IMR-90 (cell line): Measurements from ENCODE around the gene IFT81. TPM values are rescaled to one million over a fixed set of nuclear protein-coding genes. Genes with fewer than 3 reads are reported as not detected.

ENCODE experiments used
- ATAC-seq: fragments of 200-7000 bp; cut with Tn5 transposase; 2 replicates; pipeline ENCODE4 v1.9.1; 2020; ENCODE audit warnings: low read depth, mild to moderate bottlenecking, moderate library complexity
- BruUV-seq: library from RNA; stranded (reverse); fragments of 400-500 nt; replicated peaks from 2 replicates; lab custom pipeline; 2021; lab: Mats Ljungman, UMichigan
- CTCF ChIA-PET: fragments of 300-600 bp; formaldehyde crosslinking; extraction: SDS; loops from one replicate; lab custom pipeline; 2021; ENCODE audit warnings: antibody characterized with exemption; lab: Yijun Ruan, JAX
- POLR2A ChIA-PET: fragments of 300-600 bp; sonication (Branson Sonifier 250); formaldehyde crosslinking; loops from one replicate; lab custom pipeline; 2022; ENCODE audit warnings: antibody characterized with exemption; ENCODE audit not compliant: unreplicated experiment; lab: Charles Lee
- DNase-seq: peaks from one replicate; pipeline ENCODE4 v3.0.0; 2013
- H2AFZ ChIP-seq: replicated peaks from 2 replicates; pipeline ENCODE3; 2013; ENCODE audit warnings: low read length, mild to moderate bottlenecking; ENCODE audit not compliant: poor library complexity
- H2AK5ac ChIP-seq: 2 replicates; pipeline ENCODE4 v1.6.1; 2013; ENCODE audit warnings: low read depth, low read length, inconsistent platforms
- H2AK9ac ChIP-seq: replicated peaks from 2 replicates; pipeline ENCODE3; 2013; ENCODE audit warnings: mild to moderate bottlenecking, low read depth, low read length, moderate library complexity; ENCODE audit not compliant: poor library complexity
- H2BK120ac ChIP-seq: 2 replicates; pipeline ENCODE4 v1.6.1; 2013; ENCODE audit warnings: low read depth, low read length, inconsistent platforms
- H2BK15ac ChIP-seq: 3 replicates; pipeline ENCODE4 v1.6.1; 2013; ENCODE audit warnings: low read depth, low read length, inconsistent platforms
- H2BK20ac ChIP-seq: 2 replicates; pipeline ENCODE4 v1.6.1; 2013; ENCODE audit warnings: low read depth, mild to moderate bottlenecking, inconsistent platforms, low read length, moderate library complexity
- H2BK5ac ChIP-seq: 2 replicates; pipeline ENCODE4 v1.6.1; 2013; ENCODE audit warnings: mild to moderate bottlenecking, low read depth, low read length, inconsistent platforms; ENCODE audit not compliant: poor library complexity, severe bottlenecking
- H3K14ac ChIP-seq: replicated peaks from 2 replicates; pipeline ENCODE4 v1.6.1; 2013; ENCODE audit warnings: low read depth, low read length, inconsistent platforms
- H3K18ac ChIP-seq: 2 replicates; pipeline ENCODE4 v1.6.1; 2013; ENCODE audit warnings: low read depth, low read length, control low read depth
- H3K23ac ChIP-seq: 2 replicates; pipeline ENCODE4 v1.6.1; 2013; ENCODE audit warnings: low read depth, low read length, inconsistent platforms
- H3K27ac ChIP-seq: 2 replicates; pipeline ENCODE4 v1.5.1; 2013; ENCODE audit warnings: mild to moderate bottlenecking, control low read depth, low read length; ENCODE audit not compliant: insufficient read depth
- H3K27me3 ChIP-seq: 2 replicates; pipeline ENCODE4 v1.6.1; 2013; ENCODE audit warnings: low read length; ENCODE audit not compliant: control insufficient read depth, insufficient read depth
- H3K36me3 ChIP-seq: 2 replicates; pipeline ENCODE4 v1.6.1; 2013; ENCODE audit warnings: low read length, mixed read lengths; ENCODE audit not compliant: control insufficient read depth, insufficient read depth
- H3K4ac ChIP-seq: 2 replicates; pipeline ENCODE4 v1.6.1; 2013; ENCODE audit warnings: low read depth, low read length, inconsistent platforms
- H3K4me1 ChIP-seq: 2 replicates; pipeline ENCODE4 v1.6.1; 2013; ENCODE audit warnings: low read length, mixed read lengths; ENCODE audit not compliant: control insufficient read depth, insufficient read depth
- H3K4me2 ChIP-seq: 2 replicates; pipeline ENCODE4 v1.6.1; 2013; ENCODE audit warnings: low read depth, mild to moderate bottlenecking, control low read depth, low read length, moderate library complexity
- H3K4me3 ChIP-seq: 2 replicates; pipeline ENCODE4 v1.5.1; 2013; ENCODE audit warnings: low read depth, mild to moderate bottlenecking, control low read depth, low read length, moderate library complexity; ENCODE audit not compliant: insufficient read depth
- H3K56ac ChIP-seq: 2 replicates; pipeline ENCODE4 v1.6.1; 2013; ENCODE audit warnings: low read length, inconsistent platforms; ENCODE audit not compliant: insufficient read depth; ENCODE audit errors: extremely low read depth
- H3K79me1 ChIP-seq, 2 experiments: 2 replicates each; pipeline ENCODE4 v1.6.1; 2013; ENCODE audit warnings: low read length in 2 of 2, inconsistent platforms in 1 of 2, low read depth in 1 of 2
- H3K9ac ChIP-seq: 2 replicates; pipeline ENCODE4 v1.6.1; 2013; ENCODE audit warnings: low read depth, low read length, control low read depth
- H3K9me1 ChIP-seq: 2 replicates; pipeline ENCODE4 v1.6.1; 2013; ENCODE audit warnings: low read length, inconsistent platforms; ENCODE audit not compliant: insufficient read depth
- H3K9me3 ChIP-seq: 2 replicates; pipeline ENCODE4 v1.6.1; 2013; ENCODE audit warnings: low read length; ENCODE audit not compliant: control insufficient read depth, insufficient read depth
- H4K20me1 ChIP-seq: 2 replicates; pipeline ENCODE4 v1.6.1; 2013; ENCODE audit warnings: low read length, inconsistent platforms; ENCODE audit not compliant: insufficient read depth
- H4K5ac ChIP-seq: 2 replicates; pipeline ENCODE4 v1.6.1; 2013; ENCODE audit warnings: mild to moderate bottlenecking, low read depth, low read length, control low read depth
- H4K8ac ChIP-seq, 2 experiments: 2 replicates each; pipeline ENCODE4 v1.6.1; 2013; ENCODE audit warnings: low read depth in 2 of 2, low read length in 2 of 2, control low read depth in 1 of 2, inconsistent platforms in 1 of 2
- H4K91ac ChIP-seq: 2 replicates; pipeline ENCODE4 v1.6.1; 2013; ENCODE audit warnings: low read depth, low read length, inconsistent platforms; ENCODE audit not compliant: insufficient read depth
- FOS ChIP-seq: fragments of 150-350 bp; IDR thresholded peaks from 2 replicates; pipeline ENCODE4 v1.6.1; 2016; ENCODE audit warnings: low read depth, low read length
- MXI1 ChIP-seq: IDR thresholded peaks from 2 replicates; pipeline ENCODE4 v1.6.1; 2012; ENCODE audit warnings: low read depth, mild to moderate bottlenecking, low read length, moderate library complexity, borderline replicate concordance
- NFE2L2 ChIP-seq: fragments of 150-350 bp; IDR thresholded peaks from 2 replicates; pipeline ENCODE4 v1.6.1; 2016; ENCODE audit warnings: low read depth, mild to moderate bottlenecking, low read length
- RAD21 ChIP-seq: IDR thresholded peaks from 2 replicates; pipeline ENCODE4 v1.6.1; 2012; ENCODE audit warnings: low read length, improper control_type of control experiment
- RCOR1 ChIP-seq: IDR thresholded peaks from 2 replicates; pipeline ENCODE4 v1.6.1; 2012; ENCODE audit warnings: mild to moderate bottlenecking, low read length, improper control_type of control experiment; ENCODE audit not compliant: insufficient replicate concordance
- SMC3 ChIP-seq: fragments of 150-350 bp; IDR thresholded peaks from 2 replicates; pipeline ENCODE4 v1.6.1; 2016; ENCODE audit warnings: low read depth, mild to moderate bottlenecking, antibody characterized with exemption, low read length, moderate library complexity
- WGBS, 2 experiments: methylation state at CpG; one replicate each; pipeline versions ENCODE4 v1.1.5 to v1.1.7; 2013; ENCODE audit warnings: missing lambda C conversion rate in 2 of 2; ENCODE audit not compliant: insufficient read length in 1 of 2; ENCODE audit errors: extremely low coverage in 2 of 2; 5-methylcytosine and 5-hydroxymethylcytosine counted together
- dilution Hi-C: fragments of 300-500 bp; cut with HindIII; formaldehyde crosslinking; loops from one replicate; pipeline ENCODE4 v1.14.3; 2018; ENCODE audit warnings: low sequenced_read_pairs; ENCODE audit not compliant: unreplicated experiment
- in situ Hi-C: fragments of 300-500 bp; cut with MboI; formaldehyde crosslinking; loops from 3 replicates; pipeline ENCODE4 v1.14.3; 2019; ENCODE audit warnings: low sequenced_read_pairs, inconsistent platforms, mixed read lengths
- intact Hi-C: fragments of 100-400 bp; cut with micrococcal nuclease; formaldehyde crosslinking; loops from 2 replicates; pipeline ENCODE4 v1.10.0; 2022
- polyA plus RNA-seq, 3 experiments: library from polyadenylated mRNA; depleted of rRNA; stranded (reverse); fragments of >200 nt; gene quantifications; 2 replicates each; pipeline ENCODE4 v1.2.3, GENCODE V29; 2012; ENCODE audit warnings: low replicate concordance in 1 of 3
- total RNA-seq: library from RNA; depleted of rRNA; stranded (reverse); fragments of >200 nt; gene quantifications from 2 replicates; pipeline ENCODE4 v1.2.3, GENCODE V29; 2012

IFT81 gene
- total and polyA plus RNA-seq, 2 of the 4 experiments (the other 2 are of a cell fraction), result 6.1 to 8.1 TPM

DNA sequence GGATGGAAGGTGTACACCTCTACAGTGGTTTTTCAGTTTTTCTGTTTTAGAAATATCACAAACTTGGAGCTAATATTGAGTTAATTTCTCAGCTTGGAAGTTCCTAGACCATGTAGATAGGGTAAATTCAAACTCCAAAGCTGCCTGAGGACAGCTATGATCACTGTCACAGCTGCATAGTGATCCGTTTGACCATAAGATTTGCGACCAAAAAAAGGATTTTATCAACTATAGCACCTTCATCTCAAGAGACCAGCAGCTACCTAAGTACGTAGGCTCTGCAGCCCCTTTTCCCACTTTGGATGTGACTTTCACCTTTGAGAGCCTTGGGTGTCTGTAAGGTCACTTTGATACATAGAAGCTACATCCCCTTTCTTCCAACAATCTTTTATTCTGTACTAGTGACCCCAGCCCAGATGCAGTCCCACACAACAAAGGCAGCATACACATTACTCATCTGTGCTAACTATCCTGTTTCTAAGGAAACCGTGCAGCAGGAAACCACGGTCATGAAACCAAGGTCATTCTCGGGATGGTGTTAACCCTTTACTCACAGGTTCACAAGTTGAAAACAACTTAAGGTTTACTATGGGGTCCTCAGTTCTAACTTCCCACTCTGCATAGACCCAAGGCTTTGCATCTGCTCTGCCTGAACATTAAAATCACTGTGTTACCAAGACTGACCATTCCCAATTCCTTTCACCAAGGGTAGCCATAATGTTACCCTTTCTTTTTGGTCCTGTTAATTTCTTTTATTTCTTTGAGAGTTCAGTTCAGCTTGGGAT is 75.4 kb downstream of the IFT81 start:
- peak overlapping the region; percentile 4 for H2AFZ ChIP-seq
- peak overlapping the region in 1 of 2 experiments; percentile 34; a peak in 3 of 4 replicates for H4K8ac ChIP-seq
- peak overlapping the region; percentile 54; the same call in 1 of the 2 replicates for H3K18ac ChIP-seq
- no peak overlapping the region for H3K56ac ChIP-seq
- H3K9me3 ChIP-seq, result no peaks in the 10 kb centered on the region
- peaks cover 0 to 7% of the 10 kb centered on the region in 2 experiments; a peak in 1 of 4 replicates for H3K79me1 ChIP-seq
- ChIA-PET CTCF (interaction anchor here (0.5 to 1.1 kb wide), 2 partner anchors 14 to 47 kb away, joined by 3 to 4 read pairs; no protein-coding TSS in a partner anchor), POLR2A (no interaction called here)
- H3K4me2 ChIP-seq, result peak overlapping the region; percentile 49; the same call in 1 of the 2 replicates
- peaks cover 17% of the 10 kb centered on the region; the same call in 1 of the 2 replicates for H3K9me1 ChIP-seq
- in situ Hi-C loops, result no loop called here
- H3K36me3 ChIP-seq, result peaks cover 6% of the 10 kb centered on the region
- H2BK20ac ChIP-seq, result peak overlapping the region; percentile 60
- no TSS peak for BruUV-seq
- H3K23ac ChIP-seq, result peak overlapping the region; percentile 47; the same call in 1 of the 2 replicates
- H3K4me1 ChIP-seq, result peaks cover 7% of the 10 kb centered on the region
- no peak overlapping the region for H2AK9ac ChIP-seq
- H2AK5ac ChIP-seq, result peak overlapping the region; percentile 14; the same call in 1 of the 2 replicates
- peak overlapping the region; percentile 26 for H3K4ac ChIP-seq
- no peaks in the 10 kb centered on the region for H3K27me3 ChIP-seq
- peak overlapping the region; percentile 12; the same call in 1 of the 2 replicates for H4K91ac ChIP-seq
- dilution Hi-C loops, result no loop called here
- H3K9ac ChIP-seq, result no peak overlapping the region
- no CpG with 5 or more reads among the region's 6 CpGs for WGBS, 2 experiments
- no peak for TF ChIP-seq RAD21
- TF ChIP-seq NFE2L2, result no peak
- no peak for TF ChIP-seq SMC3
- no peak for TF ChIP-seq RCOR1
- no peak for TF ChIP-seq FOS
- no peak for TF ChIP-seq MXI1
- peak overlapping the region; percentile 61 for H2BK120ac ChIP-seq
- peak; percentile 78 for DNase-seq
- peak; percentile 88 for ATAC-seq
- peak overlapping the region; percentile 27; the same call in 1 of the 2 replicates for H4K5ac ChIP-seq
- no peak overlapping the region for H3K4me3 ChIP-seq
- peak overlapping the region; percentile 66 for H3K14ac ChIP-seq
- no peak overlapping the region for H3K27ac ChIP-seq
- H2BK5ac ChIP-seq, result peak overlapping the region; percentile 15
- intact Hi-C loops, result no loop called here
- peak overlapping the region; percentile 10; the same call in 2 of the 3 replicates for H2BK15ac ChIP-seq
- no peaks in the 10 kb centered on the region for H4K20me1 ChIP-seq
